Endothelial cell of hepatic sinusoid (primary cell): ENCODE data around the gene ZBTB16.

Experiments used
- in situ Hi-C: cut with HindIII; loops from 2 replicates; pipeline ENCODE4 v1.10.0; 2017; ENCODE audit warnings: low sequenced_read_pairs

Gene ZBTB16

GRCh38 chr11:114284914-114285313 is 225.4 kb downstream of the ZBTB16 start:
- in situ Hi-C loops, result loop anchor here (5.0 to 10.0 kb wide), 2 partner anchors 52 to 490 kb away; no protein-coding TSS in a partner anchor

GRCh38 chr11:114285599-114285998 is 226.1 kb downstream of the ZBTB16 start:
- in situ Hi-C loops, result loop anchor here (10.0 kb wide), 1 partner anchor 491 kb away; no protein-coding TSS in a partner anchor

DNA sequence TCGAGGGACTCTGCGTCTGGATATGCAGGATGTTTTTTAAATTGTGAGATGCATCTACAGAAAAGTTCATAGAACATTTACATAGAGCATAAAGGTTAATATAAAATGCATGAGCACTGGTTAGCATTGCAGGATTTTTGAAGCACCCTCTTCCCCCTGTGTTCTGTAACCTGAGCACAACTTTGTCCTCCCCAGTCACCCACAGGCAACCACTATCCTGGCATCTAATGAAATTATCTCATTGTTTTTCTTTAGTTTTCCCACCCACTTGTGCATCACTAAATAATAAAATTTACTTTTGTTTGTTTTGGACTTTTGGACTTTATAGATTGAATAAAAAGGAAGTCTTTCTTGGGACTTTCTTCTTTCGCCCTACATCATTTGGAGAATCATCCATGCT is 226.7 kb downstream of the ZBTB16 start:
- in situ Hi-C loops, result loop anchor here (10.0 kb wide), 1 partner anchor 491 kb away; no protein-coding TSS in a partner anchor

DNA sequence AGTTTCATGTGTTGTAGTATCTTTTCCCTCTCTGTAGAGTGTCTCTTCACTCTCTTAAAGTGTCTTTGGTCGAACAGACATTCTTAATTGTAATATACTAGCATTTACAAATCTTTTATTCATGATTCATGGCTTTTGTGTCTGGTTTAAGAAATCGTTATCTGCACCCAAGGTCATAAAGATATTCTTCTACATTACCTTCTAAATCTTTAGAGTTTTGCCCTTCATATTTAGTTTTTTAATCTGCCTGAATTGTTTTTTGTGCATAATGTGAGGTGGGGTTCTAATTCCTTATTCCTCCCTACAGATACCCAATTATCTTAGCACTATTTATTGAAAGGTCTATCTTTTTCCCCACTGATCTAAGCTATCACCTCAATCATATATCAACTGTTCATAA is 227.6 kb downstream of the ZBTB16 start:
- in situ Hi-C loops, result loop anchor here (10.0 kb wide), 1 partner anchor 492 kb away; no protein-coding TSS in a partner anchor

DNA sequence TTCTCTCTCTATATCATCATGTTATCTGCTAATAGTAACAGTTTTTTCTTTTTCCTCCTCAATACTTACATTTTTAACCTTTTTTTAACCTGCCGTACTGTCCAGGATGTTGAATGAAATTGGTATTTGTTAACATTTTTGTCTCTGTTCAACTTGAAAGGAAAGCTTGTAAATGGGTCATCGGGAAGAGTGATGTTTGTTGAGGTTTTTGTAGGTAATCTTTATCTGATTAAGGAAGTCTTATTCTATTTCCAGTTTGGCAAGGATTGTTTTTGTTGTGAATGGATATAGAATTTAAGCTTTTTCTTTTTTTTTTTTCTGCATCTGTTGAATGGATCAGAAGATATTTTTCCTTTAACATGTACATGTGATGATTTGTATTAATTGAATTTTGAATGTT is 228.6 kb downstream of the ZBTB16 start:
- in situ Hi-C loops, result loop anchor here (10.0 kb wide), 1 partner anchor 493 kb away; no protein-coding TSS in a partner anchor

GRCh38 chr11:114289779-114290178 is 230.3 kb downstream of the ZBTB16 start:
- in situ Hi-C loops, result loop anchor here (10.0 kb wide), 1 partner anchor 495 kb away; no protein-coding TSS in a partner anchor

- in situ Hi-C loops, result no loop called here
Measured at GRCh38 chr11:114290503-114291235, 231.2 kb downstream of the ZBTB16 start.

DNA sequence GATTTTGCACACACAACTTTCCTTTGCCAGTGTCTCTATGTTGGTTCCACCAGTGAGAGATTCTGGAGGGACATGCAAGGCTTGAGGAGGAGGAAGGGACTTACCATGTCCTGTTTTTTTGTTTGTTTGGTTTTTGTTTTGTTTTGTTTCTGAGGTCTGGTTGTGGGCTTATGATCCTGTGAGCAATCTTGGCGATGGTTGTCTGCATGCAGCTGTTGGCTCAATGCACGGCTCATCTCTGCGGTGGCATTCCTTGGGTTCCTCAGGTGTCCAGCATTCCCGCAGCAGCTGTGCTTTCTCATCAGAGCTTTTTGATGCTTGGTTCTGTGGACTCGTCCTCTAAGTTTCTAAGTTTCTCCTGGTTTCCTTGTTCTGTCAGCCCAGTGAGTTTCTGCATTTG is 231.9 kb downstream of the ZBTB16 start:
- in situ Hi-C loops, result no loop called here

DNA sequence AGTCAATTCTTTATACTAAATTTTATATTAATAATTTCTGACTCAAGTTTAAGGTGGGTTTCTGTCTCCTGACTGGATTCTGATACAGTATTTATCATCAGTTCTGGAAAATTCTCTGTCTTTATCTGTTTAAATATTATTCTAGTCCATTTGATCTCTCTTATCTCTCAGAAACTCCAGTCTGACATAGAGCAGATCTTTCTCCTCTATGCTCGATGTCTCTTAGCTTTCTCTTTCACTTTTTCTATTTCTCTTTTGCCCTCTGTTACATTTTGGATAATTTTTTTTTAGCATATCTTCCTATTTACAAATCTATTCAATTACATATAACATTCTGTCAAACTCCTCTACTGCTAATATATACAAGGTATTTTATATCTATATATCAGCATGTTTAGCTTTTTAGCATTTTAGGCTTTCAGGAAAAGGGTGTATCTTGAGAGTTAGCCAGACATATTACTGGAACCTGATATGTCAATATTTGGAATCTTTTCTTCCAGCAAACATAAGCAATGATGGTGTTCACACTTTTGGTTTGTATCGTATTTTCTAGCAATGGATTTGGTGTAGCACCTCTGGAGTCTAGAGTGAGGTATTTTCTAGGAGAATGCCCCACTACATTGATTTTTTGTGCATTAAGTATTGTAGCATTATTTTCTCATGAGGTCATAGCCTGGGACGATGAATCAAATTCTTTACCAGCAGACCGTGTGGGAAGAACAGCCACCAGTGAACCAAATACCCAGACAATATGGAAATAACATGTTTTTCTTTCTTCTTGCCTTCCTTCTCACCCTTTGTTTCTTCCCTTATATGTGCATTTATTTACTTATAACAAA is 232.6 kb downstream of the ZBTB16 start:
- in situ Hi-C loops, result no loop called here

- in situ Hi-C loops, result no loop called here
Measured at GRCh38 chr11:114293201-114293711, 233.7 kb downstream of the ZBTB16 start.

DNA sequence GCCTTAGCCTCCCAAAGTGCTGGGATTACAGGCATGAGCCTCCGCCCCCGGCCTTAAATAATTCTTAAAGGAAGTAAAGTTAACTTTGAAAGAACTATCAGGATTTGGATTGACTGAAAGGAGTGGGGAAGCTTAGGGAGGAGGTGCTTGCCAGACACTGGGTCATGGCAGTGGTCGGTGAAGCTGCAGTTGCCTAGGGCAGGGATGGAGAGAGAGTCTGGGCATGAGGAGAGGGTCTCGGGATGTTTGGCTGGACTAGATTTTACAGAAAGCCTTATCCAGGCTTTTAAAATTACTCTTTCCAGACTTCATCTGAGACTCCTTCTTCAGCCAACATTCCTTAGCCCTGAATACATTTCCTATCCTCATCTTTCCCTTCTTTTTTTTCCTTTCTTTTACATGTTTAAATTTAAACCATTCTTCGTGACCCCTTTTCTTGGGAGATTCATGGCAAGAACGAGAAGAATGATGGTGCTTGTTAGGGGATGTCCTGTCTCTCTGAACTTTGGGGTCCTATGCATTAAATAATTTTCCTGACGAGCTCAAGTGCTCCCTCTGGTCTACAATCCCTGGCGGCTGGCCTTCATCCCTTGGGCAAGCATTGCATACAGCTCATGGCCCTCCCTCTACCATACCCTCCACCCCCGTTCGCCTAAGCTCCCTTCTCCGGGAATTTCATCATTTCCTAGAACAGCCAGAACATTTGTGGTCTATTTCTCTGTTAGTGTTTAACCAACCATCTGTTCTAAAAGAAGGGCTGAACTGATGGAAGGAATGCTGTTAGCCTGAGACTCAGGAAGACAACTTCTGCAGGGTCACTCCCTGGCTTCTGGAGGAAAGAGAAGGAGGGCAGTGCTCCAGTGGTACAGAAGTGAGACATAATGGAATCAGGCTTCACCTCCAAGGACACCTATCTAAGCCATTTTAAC is 236.4 kb downstream of the ZBTB16 start, which contains the start of gene NNMT:
Gene NNMT, plus strand, starts transcription at position 724 of the 929 bp plus-strand sequence. Its CDS starts 158 bp downstream, at position 882.
- in situ Hi-C loops, result no loop called here

GRCh38 chr11:114296605-114297372 is 237.3 kb downstream of the ZBTB16 start:
- in situ Hi-C loops, result no loop called here

- in situ Hi-C loops, result no loop called here
Measured at GRCh38 chr11:114297806-114298709, 238.5 kb downstream of the ZBTB16 start.

- in situ Hi-C loops, result no loop called here
Measured at GRCh38 chr11:114298710-114299109, 239.2 kb downstream of the ZBTB16 start.
